Pancreas (tissue), 10 donors: ENCODE results near the gene AADAT. TPM values are rescaled to one million over a fixed set of nuclear protein-coding genes. Genes with fewer than 3 reads are reported as not detected.
"Not testable (repeated sequence)": the region's sequence is repeated elsewhere in the genome, so short reads cannot be mapped to it uniquely, and the experiment has no call there.

Experiments
- ATAC-seq, 4 donors: fragments of 200-7000 bp; cut with Tn5 transposase; one replicate each; pipeline versions ENCODE4 v1.8.0 to v1.9.1; 2020; ENCODE audit warnings: mild to moderate bottlenecking in 4 of 4, moderate library complexity in 4 of 4
- DNase-seq, 6 donors: peaks; one replicate each; pipeline ENCODE4 v3.0.0-alpha.2; 2020
- FAIRE-seq: peaks from 2 replicates; lab custom pipeline; 2012; peaks lifted over from hg19 to GRCh38; lab: Jason Lieb, UNC
- H3K27ac ChIP-seq, 4 donors: fragments of 200-600 bp; sonication (generic); 1 replicate in 3 of 4; 2 replicates in 1 of 4; pipeline versions ENCODE4 v1.5.0 to v1.8.0; 2020
- H3K27me3 ChIP-seq, 4 donors: fragments of 200-600 bp; one replicate each; pipeline ENCODE4 v1.8.0; 2021
- H3K36me3 ChIP-seq, 3 donors: fragments of 200-600 bp; sonication (generic) in 1 of 3; one replicate each; pipeline versions ENCODE4 v1.5.0 to v1.8.0; 2020 to 2021
- H3K4me1 ChIP-seq, 3 donors: fragments of 200-600 bp; one replicate each; pipeline ENCODE4 v1.8.0; 2021
- H3K4me3 ChIP-seq, 4 donors: fragments of 200-600 bp; sonication (generic) in 2 of 4; one replicate each; pipeline versions ENCODE4 v1.5.0 to v1.8.0; 2020 to 2021
- H3K9me3 ChIP-seq, 4 donors: fragments of 200-600 bp; one replicate each; pipeline ENCODE4 v1.8.0; 2021
- WGBS, 2 donors: extraction: QIAGEN DNeasy Blood & Tissue Kit; methylation state at CpG; one replicate each; pipeline ENCODE4 v1.1.7; 2013; 5-methylcytosine and 5-hydroxymethylcytosine counted together
- intact Hi-C, 3 donors: fragments of 100-400 bp; cut with DNase I; formaldehyde crosslinking; loops; one replicate each; pipeline versions ENCODE4 v1.11.1 to v1.14.2; 2022
- polyA plus RNA-seq, 2 donors: library from polyadenylated mRNA; stranded (reverse); fragments of 200-250 nt; gene quantifications; one replicate each; pipeline ENCODE4 v1.2.3, GENCODE V29; 2013
- total RNA-seq, 6 donors: library from RNA; stranded (reverse); fragmentation: NEBNext Ultra II Directional in 4 of 6; extraction: Animal tissue kit (Norgen Biotek cat#: 25700) in 4 of 6; gene quantifications; one replicate each; pipeline versions ENCODE4 v1.2.1 to v1.2.4, GENCODE V29; 2021 to 2023
- TF ChIP-seq, protein P1 (sequence below), 4 donors: fragments of 200-600 bp; sonication (generic) in 3 of 4; IDR thresholded peaks; one replicate each; pipeline versions ENCODE4 v1.5.0 to v1.8.0; 2021; ENCODE audit warnings: antibody characterized with exemption in 4 of 4
- donor health status: healthy with polysubstance abuse.
- donor health status: DM: no; HTN: no; CAD: no; lungs with moderate emphysema.
- donor health status: DM: no; HTN: no; CAD: no.
- donor health status: control.
- donor health status: control.
- donor health status: Bipolar disorder and iron deficiency.
- donor health status: DM: yes; HTN: yes; CAD: no.
- donor health status: DM: no; HTN: no; CAD: no.
- donor health status: DM: no; HTN: no; CAD: no.
- donor health status: DM: yes; HTN: yes; CAD: no.

AADAT gene
- total and polyA plus RNA-seq, 8 donors = 1.8 to 6.8 (median 3.1) TPM

DNA sequence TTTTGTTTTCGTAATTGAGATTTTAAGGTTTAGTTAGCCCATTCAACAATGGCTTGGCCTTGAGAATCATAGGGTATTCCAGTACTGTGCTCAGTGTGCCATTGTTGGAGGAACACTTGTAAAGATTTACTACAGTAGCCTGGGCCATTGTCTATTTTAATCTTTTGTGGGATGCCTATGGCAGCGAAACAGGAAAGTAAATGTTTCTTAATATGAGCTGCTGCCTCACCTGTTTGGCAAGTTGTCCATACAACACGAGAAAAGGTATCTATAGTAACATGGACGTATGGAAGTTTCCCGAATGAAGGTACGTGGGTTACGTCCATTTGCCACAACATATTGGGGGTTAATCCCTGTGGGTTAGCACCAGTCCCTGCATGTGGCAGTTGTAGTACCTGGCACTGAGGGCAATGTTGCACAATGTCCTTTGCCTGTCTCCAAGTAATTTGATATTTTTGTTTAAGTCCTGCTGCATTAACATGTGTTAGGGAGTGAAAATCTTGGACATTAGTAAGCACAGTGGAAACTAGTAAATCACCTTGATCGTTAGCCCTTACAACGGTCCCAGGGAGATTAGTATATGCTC is 38.6 kb upstream of the AADAT start:
- ATAC-seq (no peak), FAIRE-seq (no peak), DNase-seq (no peak)
- no peak overlapping the region for H3K27ac ChIP-seq
- H3K9me3 ChIP-seq = no peaks in the 10 kb centered on the region
- H3K4me1 ChIP-seq = no peaks in the 10 kb centered on the region
- H3K36me3 ChIP-seq = no peaks in the 10 kb centered on the region
- TF ChIP-seq, protein P1, sequence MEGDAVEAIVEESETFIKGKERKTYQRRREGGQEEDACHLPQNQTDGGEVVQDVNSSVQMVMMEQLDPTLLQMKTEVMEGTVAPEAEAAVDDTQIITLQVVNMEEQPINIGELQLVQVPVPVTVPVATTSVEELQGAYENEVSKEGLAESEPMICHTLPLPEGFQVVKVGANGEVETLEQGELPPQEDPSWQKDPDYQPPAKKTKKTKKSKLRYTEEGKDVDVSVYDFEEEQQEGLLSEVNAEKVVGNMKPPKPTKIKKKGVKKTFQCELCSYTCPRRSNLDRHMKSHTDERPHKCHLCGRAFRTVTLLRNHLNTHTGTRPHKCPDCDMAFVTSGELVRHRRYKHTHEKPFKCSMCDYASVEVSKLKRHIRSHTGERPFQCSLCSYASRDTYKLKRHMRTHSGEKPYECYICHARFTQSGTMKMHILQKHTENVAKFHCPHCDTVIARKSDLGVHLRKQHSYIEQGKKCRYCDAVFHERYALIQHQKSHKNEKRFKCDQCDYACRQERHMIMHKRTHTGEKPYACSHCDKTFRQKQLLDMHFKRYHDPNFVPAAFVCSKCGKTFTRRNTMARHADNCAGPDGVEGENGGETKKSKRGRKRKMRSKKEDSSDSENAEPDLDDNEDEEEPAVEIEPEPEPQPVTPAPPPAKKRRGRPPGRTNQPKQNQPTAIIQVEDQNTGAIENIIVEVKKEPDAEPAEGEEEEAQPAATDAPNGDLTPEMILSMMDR (IDR thresholded peaks at IDR 0.05) = no peak
- H3K27me3 ChIP-seq = no peaks in the 10 kb centered on the region
- intact Hi-C loops = no loop called here
- WGBS, 2 donors = 60 to 72% methylated on average over 9 of the region's 9 CpGs
- no peak overlapping the region for H3K4me3 ChIP-seq

DNA sequence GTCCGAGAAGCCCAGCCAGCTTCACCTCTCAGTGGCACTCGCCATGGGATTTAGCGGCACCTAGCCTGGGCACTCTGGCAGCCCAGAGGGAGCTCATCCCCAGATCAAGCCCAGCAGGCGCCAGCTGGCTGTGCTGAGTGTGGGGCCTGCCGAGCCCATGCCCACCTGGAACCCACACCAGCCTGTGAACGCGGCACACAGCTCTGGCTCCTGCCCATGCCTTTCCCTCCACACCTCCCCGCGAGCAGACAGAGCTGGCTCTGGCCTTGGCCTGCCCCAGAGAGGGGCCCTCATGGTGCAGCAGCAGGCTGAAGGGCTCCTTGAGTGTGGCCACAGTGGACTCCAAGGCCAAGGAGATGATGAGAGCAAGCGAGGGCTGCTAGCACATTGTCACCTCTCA is 38.0 kb upstream of the AADAT start:
- WGBS, 2 donors = 83 to 90% methylated on average over 10 of the region's 10 CpGs
- intact Hi-C loops = no loop called here
- TF ChIP-seq, protein P1 (IDR thresholded peaks at IDR 0.05) = no peak
- Histone ChIP-seq H3K4me1 (no peaks in the 10 kb centered on the region), H3K4me3 (no peak overlapping the region), H3K36me3 (no peaks in the 10 kb centered on the region), H3K27ac (no peak overlapping the region), H3K27me3 (no peaks in the 10 kb centered on the region), H3K9me3 (no peaks in the 10 kb centered on the region)
- DNase-seq = peak in 1 of 6 donors; percentile 42
- ATAC-seq = no peak
- FAIRE-seq = no peak

DNA sequence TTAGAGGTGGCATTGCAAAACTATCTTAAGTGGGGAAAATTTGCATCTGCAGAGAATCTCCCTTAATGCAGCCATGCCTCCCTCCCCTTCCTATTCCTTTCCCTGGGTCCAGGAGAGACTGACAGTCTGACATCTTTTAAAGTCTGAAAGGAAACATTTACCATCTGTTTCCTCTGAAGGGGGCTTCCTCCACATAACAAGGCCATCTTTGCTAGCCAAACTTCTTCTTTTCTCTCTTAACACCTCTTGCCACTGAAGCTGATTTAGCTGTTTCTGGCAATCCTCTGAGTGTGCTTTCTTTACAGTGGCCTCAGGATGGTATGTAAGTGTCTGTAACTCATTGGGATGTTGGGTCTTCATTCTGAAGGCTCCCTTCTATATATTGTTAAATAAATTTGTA is 34.6 kb upstream of the AADAT start:
- TF ChIP-seq, protein P1 (IDR thresholded peaks at IDR 0.05) = no peak
- Histone ChIP-seq H3K4me1 (no peaks in the 10 kb centered on the region), H3K27ac (no peak overlapping the region), H3K4me3 (no peak overlapping the region), H3K36me3 (no peaks in the 10 kb centered on the region), H3K27me3 (no peaks in the 10 kb centered on the region), H3K9me3 (no peaks in the 10 kb centered on the region)
- ATAC-seq = no peak
- intact Hi-C loops = no loop called here
- no peak for FAIRE-seq
- no peak for DNase-seq

DNA sequence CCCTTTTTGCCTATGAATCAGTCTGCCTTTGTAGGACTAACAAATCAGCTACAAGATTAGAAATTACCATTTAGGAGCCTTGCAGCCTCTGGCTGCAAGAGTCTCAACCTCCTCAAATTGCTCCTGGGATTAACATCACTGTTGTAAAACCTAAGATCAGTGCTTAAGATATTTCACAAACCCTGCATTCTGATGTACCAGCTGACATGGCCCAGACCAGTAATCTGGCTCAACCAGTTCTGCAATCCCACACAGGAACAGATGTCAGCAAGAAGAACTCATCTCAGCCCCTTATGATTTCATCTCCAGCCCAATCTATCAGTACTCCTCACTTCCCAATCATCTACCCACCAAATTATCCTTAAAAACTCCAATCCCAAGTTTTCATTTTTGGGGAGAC is 32.5 kb upstream of the AADAT start:
- FAIRE-seq = no peak
- TF ChIP-seq, protein P1 (IDR thresholded peaks at IDR 0.05) = no peak
- H3K4me1 ChIP-seq = no peaks in the 10 kb centered on the region
- intact Hi-C loops = no loop called here
- no peaks in the 10 kb centered on the region for H3K36me3 ChIP-seq
- H3K4me3 ChIP-seq = no peak overlapping the region
- H3K27ac ChIP-seq = no peak overlapping the region
- no peak for ATAC-seq
- no peak for DNase-seq
- no peaks in the 10 kb centered on the region for H3K9me3 ChIP-seq
- H3K27me3 ChIP-seq = no peaks in the 10 kb centered on the region

DNA sequence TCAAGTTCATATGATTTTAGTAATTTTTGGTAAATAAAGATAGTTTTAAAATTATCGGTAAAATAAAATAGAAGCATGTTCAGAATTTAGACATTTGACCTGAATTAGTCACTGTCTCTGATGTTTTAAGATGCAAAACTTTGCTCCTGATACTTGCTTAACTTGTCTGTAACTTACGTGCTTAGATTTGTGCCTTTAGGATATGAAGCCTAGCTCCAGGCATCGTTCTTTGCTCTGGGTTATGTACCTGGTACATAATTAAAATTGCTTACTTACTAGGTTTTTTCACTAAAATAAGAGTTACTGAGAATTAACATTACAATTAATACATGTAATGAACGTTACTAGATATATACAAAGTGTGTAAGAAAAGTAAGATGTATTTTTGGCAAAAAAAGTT is 24.9 kb upstream of the AADAT start:
- TF ChIP-seq, protein P1 (IDR thresholded peaks at IDR 0.05) = no peak
- H3K27me3 ChIP-seq = no peaks in the 10 kb centered on the region
- no peaks in the 10 kb centered on the region for H3K36me3 ChIP-seq
- no peak for ATAC-seq
- no peak overlapping the region for H3K4me3 ChIP-seq
- H3K27ac ChIP-seq = no peak overlapping the region
- 74 to 80% methylated on average over 4 of the region's 4 CpGs for WGBS, 2 donors
- intact Hi-C loops = no loop called here
- no peak for FAIRE-seq
- H3K9me3 ChIP-seq = no peaks in the 10 kb centered on the region
- H3K4me1 ChIP-seq = no peaks in the 10 kb centered on the region
- DNase-seq = no peak

DNA sequence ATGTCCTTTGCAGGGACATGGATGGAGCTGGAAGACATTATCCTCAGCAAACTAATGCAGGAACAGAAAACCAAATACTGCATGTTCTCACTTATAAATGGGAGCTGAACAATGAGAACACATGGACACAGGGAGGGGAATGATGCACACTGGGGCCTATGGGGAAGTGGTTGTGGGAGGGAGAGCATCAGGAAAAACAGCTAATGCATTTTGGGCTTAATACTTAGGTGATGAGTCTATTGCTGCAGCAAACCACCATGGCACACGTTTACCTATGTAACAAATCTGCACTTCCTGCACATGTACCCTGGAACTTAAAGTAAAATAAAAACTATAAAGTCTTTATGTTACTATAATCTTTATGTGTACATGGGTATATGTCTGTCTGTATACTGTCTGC is 24.4 kb upstream of the AADAT start:
- ATAC-seq, H3K4me3 ChIP-seq, H3K9me3 ChIP-seq, intact Hi-C loops, FAIRE-seq, H3K27me3 ChIP-seq, H3K36me3 ChIP-seq, H3K4me1 ChIP-seq, DNase-seq, H3K27ac ChIP-seq: not testable (repeated sequence)
- WGBS, 2 donors = 22 to 42% methylated on average over 1 of the region's 1 CpG
